Prostate gland (tissue), 1 donor: ENCODE measurements around the gene LRIT1.

Experiments used
- POLR2A ChIP-seq: fragments of 450-650 bp; IDR thresholded peaks from one replicate; pipeline ENCODE4 v1.6.1; 2016; ENCODE audit warnings: antibody characterized with exemption, mild to moderate bottlenecking
- POLR2AphosphoS5 ChIP-seq: sonication (generic); formaldehyde crosslinking; IDR thresholded peaks from one replicate; pipeline ENCODE4 v1.6.1; 2017; ENCODE audit warnings: antibody characterized with exemption

GRCh38 chr10:84269773-84270172, 28.4 kb upstream of the LRIT1 start:
- no peak for TF ChIP-seq POLR2A
- TF ChIP-seq POLR2AphosphoS5: no peak
